ENCODE data around the gene USP1. TPM values are rescaled to one million over a fixed set of nuclear protein-coding genes. Genes with fewer than 3 reads are reported as not detected.

USP1 gene, protein sequence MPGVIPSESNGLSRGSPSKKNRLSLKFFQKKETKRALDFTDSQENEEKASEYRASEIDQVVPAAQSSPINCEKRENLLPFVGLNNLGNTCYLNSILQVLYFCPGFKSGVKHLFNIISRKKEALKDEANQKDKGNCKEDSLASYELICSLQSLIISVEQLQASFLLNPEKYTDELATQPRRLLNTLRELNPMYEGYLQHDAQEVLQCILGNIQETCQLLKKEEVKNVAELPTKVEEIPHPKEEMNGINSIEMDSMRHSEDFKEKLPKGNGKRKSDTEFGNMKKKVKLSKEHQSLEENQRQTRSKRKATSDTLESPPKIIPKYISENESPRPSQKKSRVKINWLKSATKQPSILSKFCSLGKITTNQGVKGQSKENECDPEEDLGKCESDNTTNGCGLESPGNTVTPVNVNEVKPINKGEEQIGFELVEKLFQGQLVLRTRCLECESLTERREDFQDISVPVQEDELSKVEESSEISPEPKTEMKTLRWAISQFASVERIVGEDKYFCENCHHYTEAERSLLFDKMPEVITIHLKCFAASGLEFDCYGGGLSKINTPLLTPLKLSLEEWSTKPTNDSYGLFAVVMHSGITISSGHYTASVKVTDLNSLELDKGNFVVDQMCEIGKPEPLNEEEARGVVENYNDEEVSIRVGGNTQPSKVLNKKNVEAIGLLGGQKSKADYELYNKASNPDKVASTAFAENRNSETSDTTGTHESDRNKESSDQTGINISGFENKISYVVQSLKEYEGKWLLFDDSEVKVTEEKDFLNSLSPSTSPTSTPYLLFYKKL
- 10 to 100 TPM; 16.9 to 93.5 (median 41.5) TPM for total RNA-seq

DNA sequence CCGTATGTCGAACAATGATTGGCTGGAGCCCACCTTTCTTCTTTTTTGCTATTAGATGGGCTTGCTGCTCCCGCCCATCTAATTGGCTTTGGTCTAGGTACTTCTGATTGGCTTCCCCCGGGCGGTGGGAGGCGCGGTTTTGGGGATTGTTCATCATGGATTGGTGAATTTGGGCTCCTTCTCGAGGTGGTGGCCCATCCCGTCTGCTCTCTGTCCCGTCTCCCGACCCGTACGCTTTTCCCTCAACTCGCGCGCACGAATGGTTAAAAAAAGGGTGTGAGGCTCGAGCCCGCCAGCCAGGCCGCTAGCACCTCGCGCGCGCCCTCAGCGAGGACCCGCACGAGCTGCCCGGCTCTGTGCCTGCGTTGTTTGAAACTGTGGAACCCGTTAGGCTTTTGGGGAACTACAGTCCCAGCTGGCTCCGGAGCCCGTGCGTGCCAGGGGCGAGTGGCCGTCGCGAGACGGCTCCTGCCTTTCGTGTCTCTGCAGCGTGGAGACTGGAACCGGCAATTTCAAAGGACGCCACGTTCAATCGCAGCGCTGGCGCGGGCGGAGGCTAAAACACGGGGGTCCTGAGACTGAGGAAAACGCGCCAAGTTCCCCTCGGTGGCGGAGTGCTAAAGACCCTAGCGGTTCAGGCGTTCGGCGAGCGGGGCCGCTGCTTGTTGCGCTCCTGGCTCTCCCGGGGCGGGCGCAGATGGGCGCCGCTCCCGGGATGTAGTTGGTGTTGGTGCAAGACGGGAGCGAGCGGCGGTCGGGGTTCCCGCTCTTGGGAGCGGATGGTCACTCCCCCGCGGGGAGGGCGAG is at the start of gene USP1:
Gene USP1, plus strand, starts transcription at position 584 of the 807 bp plus-strand sequence. CDS start 2,819 bp downstream, outside the sequence.
- TF ChIP-seq POLR2A (IDR thresholded peaks at IDR 0.05), result peak; percentile 49 to 59
- TF ChIP-seq, protein P1, sequence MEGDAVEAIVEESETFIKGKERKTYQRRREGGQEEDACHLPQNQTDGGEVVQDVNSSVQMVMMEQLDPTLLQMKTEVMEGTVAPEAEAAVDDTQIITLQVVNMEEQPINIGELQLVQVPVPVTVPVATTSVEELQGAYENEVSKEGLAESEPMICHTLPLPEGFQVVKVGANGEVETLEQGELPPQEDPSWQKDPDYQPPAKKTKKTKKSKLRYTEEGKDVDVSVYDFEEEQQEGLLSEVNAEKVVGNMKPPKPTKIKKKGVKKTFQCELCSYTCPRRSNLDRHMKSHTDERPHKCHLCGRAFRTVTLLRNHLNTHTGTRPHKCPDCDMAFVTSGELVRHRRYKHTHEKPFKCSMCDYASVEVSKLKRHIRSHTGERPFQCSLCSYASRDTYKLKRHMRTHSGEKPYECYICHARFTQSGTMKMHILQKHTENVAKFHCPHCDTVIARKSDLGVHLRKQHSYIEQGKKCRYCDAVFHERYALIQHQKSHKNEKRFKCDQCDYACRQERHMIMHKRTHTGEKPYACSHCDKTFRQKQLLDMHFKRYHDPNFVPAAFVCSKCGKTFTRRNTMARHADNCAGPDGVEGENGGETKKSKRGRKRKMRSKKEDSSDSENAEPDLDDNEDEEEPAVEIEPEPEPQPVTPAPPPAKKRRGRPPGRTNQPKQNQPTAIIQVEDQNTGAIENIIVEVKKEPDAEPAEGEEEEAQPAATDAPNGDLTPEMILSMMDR (IDR thresholded peaks at IDR 0.05), result peak in 2 of 4 experiments; percentile 2 to 5
- intact Hi-C loops (cut with DNase I; ENCODE audit: low total_unique reads), result no loop called here

DNA sequence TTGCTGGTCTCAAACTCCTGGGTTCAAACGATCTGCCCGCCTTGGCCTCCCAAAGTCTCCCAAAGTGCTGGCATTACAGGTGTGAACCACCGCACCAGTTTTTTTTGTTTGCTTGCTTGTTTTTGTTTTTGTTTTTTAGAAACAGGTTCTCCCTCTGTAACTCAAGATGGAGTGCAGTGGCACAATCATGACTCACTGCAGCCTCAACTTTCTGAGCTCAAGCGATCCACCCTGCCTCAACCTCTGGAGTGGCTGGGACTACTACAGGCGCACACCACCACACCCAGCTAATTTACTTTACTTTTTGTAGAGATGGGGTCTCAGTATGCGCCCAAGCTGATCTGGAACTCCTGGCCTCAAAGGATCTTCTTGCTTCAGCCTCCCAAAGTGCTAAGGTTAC is 47.3 kb upstream of the USP1 start:
- intact Hi-C loops (cut with DNase I; ENCODE audit: low total_unique reads), result no loop called here
- Histone ChIP-seq H3K27ac (no peak overlapping the region), H3K4me1 (no peaks in the 10 kb centered on the region), H3K27me3 (no peaks in the 10 kb centered on the region), H3K36me3 (no peaks in the 10 kb centered on the region), H3K4me3 (no peak overlapping the region), H3K9me3 (no peaks in the 10 kb centered on the region)
- DNase-seq, result no peak
- no peak for TF ChIP-seq POLR2A (IDR thresholded peaks at IDR 0.05)
- TF ChIP-seq, protein P1 (IDR thresholded peaks at IDR 0.05), result no peak

More for the DNA sequence above, at the start of gene USP1:
- H3K36me3 ChIP-seq, result no peaks in the 10 kb centered on the region
- peak within 1 kb of the TSS; percentile 94 to 98 for H3K4me3 ChIP-seq
- H3K4me1 ChIP-seq, result peaks cover 0 to 5% of the 10 kb centered on the region in 2 donors
- DNase-seq, result peak; percentile 97 to 99
- no peaks in the 10 kb centered on the region for H3K27me3 ChIP-seq
- H3K27ac ChIP-seq, result peak within 1 kb of the TSS; percentile 98 to 99
- no peaks in the 10 kb centered on the region for H3K9me3 ChIP-seq

DNA sequence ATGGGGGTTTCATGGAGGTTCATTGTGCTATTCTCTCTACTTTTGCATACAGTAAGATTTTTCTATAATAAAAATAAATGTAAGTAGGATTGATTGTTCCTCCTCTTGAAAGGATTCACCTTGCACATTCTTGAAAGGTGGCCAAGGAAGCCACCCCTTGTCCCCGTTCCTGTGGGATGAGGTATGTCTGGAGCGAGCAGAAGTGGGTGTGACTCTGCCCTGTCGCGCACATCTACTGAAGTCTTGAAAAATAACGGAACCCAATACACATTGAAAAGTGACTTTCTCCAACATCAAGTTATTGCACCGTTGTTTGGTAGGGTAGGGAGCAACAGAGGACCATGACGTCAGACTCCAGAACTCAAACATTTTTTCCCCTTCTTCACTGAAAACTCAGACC is 46.8 kb upstream of the USP1 start:
- intact Hi-C loops (cut with DNase I; ENCODE audit: low total_unique reads), result no loop called here
- Histone ChIP-seq H3K4me3 (no peak overlapping the region), H3K4me1 (no peaks in the 10 kb centered on the region), H3K9me3 (no peaks in the 10 kb centered on the region), H3K27ac (no peak overlapping the region), H3K36me3 (no peaks in the 10 kb centered on the region), H3K27me3 (no peaks in the 10 kb centered on the region)
- no peak for DNase-seq
- TF ChIP-seq, protein P1 (IDR thresholded peaks at IDR 0.05), result no peak
- no peak for TF ChIP-seq POLR2A (IDR thresholded peaks at IDR 0.05)

DNA sequence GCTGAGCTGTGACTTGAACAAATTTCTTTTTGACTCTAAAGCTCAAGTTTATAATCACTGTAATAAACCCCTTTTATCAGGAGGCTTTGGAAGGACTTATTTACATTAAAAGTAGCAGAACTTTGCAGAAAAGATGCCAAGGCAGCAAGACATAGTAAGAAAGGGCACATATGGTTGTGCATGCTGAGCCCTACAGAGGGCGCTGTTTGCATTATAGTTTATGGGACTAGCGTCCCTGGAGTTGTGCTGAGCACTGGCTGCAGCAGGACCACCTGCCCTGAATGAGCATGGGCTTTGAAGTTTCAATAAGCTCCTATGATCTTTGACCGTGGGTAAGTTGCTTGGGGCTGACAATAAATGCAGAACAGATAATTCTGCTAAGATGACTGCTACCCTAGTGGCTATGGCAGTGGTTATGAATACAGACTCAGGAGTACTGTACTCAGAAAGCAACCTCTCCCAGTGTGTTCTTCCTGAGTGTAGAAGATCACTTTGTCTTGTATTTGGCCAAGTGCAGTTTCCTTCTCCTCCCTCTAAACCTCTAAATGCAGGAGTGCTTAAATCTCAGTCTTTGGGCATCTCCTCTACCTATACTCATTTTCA is 45.4 kb upstream of the USP1 start:
- TF ChIP-seq, protein P1 (IDR thresholded peaks at IDR 0.05), result no peak
- no peak for TF ChIP-seq POLR2A (IDR thresholded peaks at IDR 0.05)
- no peak for DNase-seq
- no peaks in the 10 kb centered on the region for H3K9me3 ChIP-seq
- H3K4me1 ChIP-seq, result no peaks in the 10 kb centered on the region
- no peaks in the 10 kb centered on the region for H3K36me3 ChIP-seq
- H3K27me3 ChIP-seq, result no peaks in the 10 kb centered on the region
- no peak overlapping the region for H3K27ac ChIP-seq
- H3K4me3 ChIP-seq, result no peak overlapping the region
- intact Hi-C loops (cut with DNase I; ENCODE audit: low total_unique reads), result no loop called here
